Measurements from ENCODE around the gene APOL1.

The APOL1 gene

GRCh38 chr22:36291831-36292740, 39.2 kb downstream of the APOL1 start:
- DNase-seq (ENCODE audit: low spot score): no peak

GRCh38 chr22:36292823-36293530, 40.0 kb downstream of the APOL1 start:
- DNase-seq (ENCODE audit: low spot score): no peak

GRCh38 chr22:36293606-36294292, 40.8 kb downstream of the APOL1 start:
- DNase-seq (ENCODE audit: low spot score): no peak

- DNase-seq (ENCODE audit: low spot score): no peak
Observed at GRCh38 chr22:36294293-36294620, 41.3 kb downstream of the APOL1 start.

GRCh38 chr22:36294801-36295200, 41.9 kb downstream of the APOL1 start:
- DNase-seq (ENCODE audit: low spot score): no peak

- no peak for DNase-seq (ENCODE audit: low spot score)
Observed at GRCh38 chr22:36295247-36295646, 42.3 kb downstream of the APOL1 start.

- DNase-seq (ENCODE audit: low spot score): no peak
Observed at GRCh38 chr22:36296690-36297089, 43.8 kb downstream of the APOL1 start.

GRCh38 chr22:36297568-36297967, 44.6 kb downstream of the APOL1 start:
- DNase-seq (ENCODE audit: low spot score): no peak

- DNase-seq (ENCODE audit: low spot score): no peak
Observed at GRCh38 chr22:36298118-36298517, 45.2 kb downstream of the APOL1 start.

GRCh38 chr22:36298601-36299000, 45.7 kb downstream of the APOL1 start:
- no peak for DNase-seq (ENCODE audit: low spot score)

- DNase-seq (ENCODE audit: low spot score): no peak
Observed at GRCh38 chr22:36299295-36299694, 46.4 kb downstream of the APOL1 start.

GRCh38 chr22:36299911-36300310, 47.0 kb downstream of the APOL1 start:
- no peak for DNase-seq (ENCODE audit: low spot score)

GRCh38 chr22:36300396-36301212, 47.7 kb downstream of the APOL1 start:
- DNase-seq (ENCODE audit: low spot score): no peak

GRCh38 chr22:36301384-36301828, 48.5 kb downstream of the APOL1 start:
- peak; percentile 67 for DNase-seq (ENCODE audit: low spot score)

- peak; percentile 80 for DNase-seq (ENCODE audit: low spot score)
Observed at GRCh38 chr22:36301851-36302250, 48.9 kb downstream of the APOL1 start.

GRCh38 chr22:36302439-36303114, 49.6 kb downstream of the APOL1 start:
- DNase-seq (ENCODE audit: low spot score): no peak

GRCh38 chr22:36303115-36303467, 50.2 kb downstream of the APOL1 start:
- DNase-seq (ENCODE audit: low spot score): no peak

GRCh38 chr22:36303874-36304273, 50.9 kb downstream of the APOL1 start:
- no peak for DNase-seq (ENCODE audit: low spot score)

- DNase-seq (ENCODE audit: low spot score): no peak
Observed at GRCh38 chr22:36304429-36304828, 51.5 kb downstream of the APOL1 start.

GRCh38 chr22:36305813-36306212, 52.9 kb downstream of the APOL1 start:
- no peak for DNase-seq (ENCODE audit: low spot score)

- DNase-seq (ENCODE audit: low spot score): no peak
Observed at GRCh38 chr22:36306227-36306626, 53.3 kb downstream of the APOL1 start.

Data from AG08396 (cell line).